H1 (cell line): Measurements from ENCODE around the gene MYO7B. TPM values are rescaled to one million over a fixed set of nuclear protein-coding genes. Genes with fewer than 3 reads are reported as not detected.

Experiments
- CTCF ChIA-PET: fragments of 300-600 bp; sonication (Branson Sonifier 250); formaldehyde crosslinking; loops from one replicate; lab custom pipeline; 2021; ENCODE audit not compliant: partially characterized antibody; lab: Charles Lee
- POLR2A ChIA-PET: fragments of 300-600 bp; sonication (Branson Sonifier 250); formaldehyde crosslinking; loops from one replicate; lab custom pipeline; 2021; ENCODE audit warnings: inconsistent platforms; ENCODE audit not compliant: partially characterized antibody; lab: Charles Lee
- DNase-seq, 2 experiments: peaks; one replicate each; pipeline versions ENCODE4 v3.0.0 to v3.0.0-alpha.2; 2010 to 2022; ENCODE audit warnings: low spot score in 2 of 2, low read depth in 1 of 2, mixed read lengths in 1 of 2
- FAIRE-seq: peaks from 2 replicates; lab custom pipeline; 2011; peaks lifted over from hg19 to GRCh38; lab: Jason Lieb, UNC
- H2AFZ ChIP-seq: 2 replicates; pipeline ENCODE4 v1.8.1; 2012; ENCODE audit warnings: low read length, inconsistent platforms
- H2AK5ac ChIP-seq: 2 replicates; pipeline ENCODE4 v1.6.1; 2013; ENCODE audit warnings: low read depth, low read length
- H2BK120ac ChIP-seq: replicated peaks from 2 replicates; pipeline ENCODE3; 2013; ENCODE audit warnings: low read depth, low read length, inconsistent platforms
- H2BK12ac ChIP-seq: 2 replicates; pipeline ENCODE4 v1.6.1; 2013; ENCODE audit warnings: low read depth, low read length
- H2BK15ac ChIP-seq: 2 replicates; pipeline ENCODE4 v1.6.1; 2013; ENCODE audit warnings: low read length
- H2BK20ac ChIP-seq: 2 replicates; pipeline ENCODE4 v1.6.1; 2013; ENCODE audit warnings: low read length
- H2BK5ac ChIP-seq: 2 replicates; pipeline ENCODE4 v1.6.1; 2013; ENCODE audit warnings: low read depth, low read length
- H3K14ac ChIP-seq: 2 replicates; pipeline ENCODE4 v1.6.1; 2013; ENCODE audit warnings: inconsistent platforms; ENCODE audit not compliant: insufficient read length
- H3K18ac ChIP-seq: 2 replicates; pipeline ENCODE4 v1.6.1; 2013; ENCODE audit warnings: low read length; ENCODE audit errors: extremely low read depth
- H3K23ac ChIP-seq: 2 replicates; pipeline ENCODE4 v1.6.1; 2013; ENCODE audit warnings: inconsistent platforms; ENCODE audit not compliant: insufficient read length
- H3K23me2 ChIP-seq: 2 replicates; pipeline ENCODE4 v1.6.1; 2013; ENCODE audit warnings: low read depth, low read length
- H3K27ac ChIP-seq: 2 replicates; pipeline ENCODE4 v1.6.1; 2011; ENCODE audit warnings: low read depth, low read length, inconsistent platforms
- H3K27me3 ChIP-seq, 4 experiments: replicated peaks in 1 of 4; 1 replicate in 1 of 4; 2 replicates in 3 of 4; pipeline versions ENCODE4 v1.6.1 to v1.8.1; 2011 to 2013; ENCODE audit warnings: low read length in 3 of 4, mild to moderate bottlenecking in 3 of 4, inconsistent platforms in 2 of 4, mixed read lengths in 2 of 4, moderate library complexity in 1 of 4; ENCODE audit not compliant: control insufficient read depth in 3 of 4, insufficient read depth in 3 of 4; ENCODE audit errors: extremely low read depth in 1 of 4
- H3K36me3 ChIP-seq, 4 experiments: 2 replicates each; pipeline versions ENCODE4 v1.6.1 to v1.8.1; 2011 to 2013; ENCODE audit warnings: mild to moderate bottlenecking in 4 of 4, low read length in 3 of 4, moderate library complexity in 2 of 4, control low read depth in 1 of 4, inconsistent platforms in 1 of 4; ENCODE audit not compliant: insufficient read depth in 4 of 4, control insufficient read depth in 2 of 4
- H3K4ac ChIP-seq: replicated peaks from 2 replicates; pipeline ENCODE3; 2013; ENCODE audit warnings: low read length, low read depth, mixed read lengths, inconsistent platforms; ENCODE audit not compliant: insufficient read length
- H3K4me1 ChIP-seq, 4 experiments: replicated peaks in 1 of 4; 1 replicate in 1 of 4; 2 replicates in 3 of 4; pipeline versions ENCODE4 v1.6.1 to v1.8.1; 2011 to 2013; ENCODE audit warnings: low read length in 3 of 4, inconsistent platforms in 2 of 4, mixed read lengths in 1 of 4; ENCODE audit not compliant: insufficient read depth in 4 of 4, control insufficient read depth in 3 of 4
- H3K4me2 ChIP-seq, 2 experiments: 2 replicates each; pipeline versions ENCODE4 v1.6.1 to v1.8.1; 2011 to 2013; ENCODE audit warnings: low read depth in 2 of 2, low read length in 2 of 2, control low read depth in 1 of 2, inconsistent platforms in 1 of 2, mild to moderate bottlenecking in 1 of 2; ENCODE audit not compliant: insufficient read depth in 1 of 2
- H3K4me3 ChIP-seq, 4 experiments: fragments of 200-600, 300-600 bp in 1 of 4; sonication (generic), shearing (Covaris generic), sonication (Bioruptor Twin) in 1 of 4; 2 replicates each; pipeline versions ENCODE4 v1.5.1 to v1.8.1; 2011 to 2016; ENCODE audit warnings: low read length in 4 of 4, low read depth in 3 of 4, control low read depth in 2 of 4, inconsistent platforms in 2 of 4, mild to moderate bottlenecking in 2 of 4, mixed read lengths in 1 of 4, moderate library complexity in 1 of 4; ENCODE audit not compliant: insufficient read depth in 2 of 4; ENCODE audit errors: extremely low read depth in 1 of 4
- H3K56ac ChIP-seq: replicated peaks from 2 replicates; pipeline ENCODE3; 2013; ENCODE audit warnings: low read depth, mild to moderate bottlenecking, mixed read lengths, low read length, inconsistent platforms; ENCODE audit not compliant: insufficient read length
- H3K79me1 ChIP-seq: 2 replicates; pipeline ENCODE4 v1.6.1; 2013; ENCODE audit warnings: low read depth, low read length, control low read depth
- H3K79me2 ChIP-seq, 2 experiments: 2 replicates each; pipeline versions ENCODE4 v1.6.1 to v1.8.1; 2012 to 2013; ENCODE audit warnings: low read length in 2 of 2, mild to moderate bottlenecking in 2 of 2, inconsistent platforms in 1 of 2; ENCODE audit not compliant: insufficient read depth in 2 of 2, control insufficient read depth in 1 of 2
- H3K9ac ChIP-seq, 4 experiments: replicated peaks in 1 of 4; 1 replicate in 1 of 4; 2 replicates in 3 of 4; pipeline versions ENCODE4 v1.6.1 to v1.8.1; 2011 to 2013; ENCODE audit warnings: low read depth in 3 of 4, low read length in 3 of 4, control low read depth in 2 of 4, mild to moderate bottlenecking in 2 of 4, moderate library complexity in 2 of 4, inconsistent platforms in 1 of 4; ENCODE audit errors: extremely low read depth in 1 of 4
- H3K9me3 ChIP-seq, 2 experiments: 2 replicates each; pipeline versions ENCODE4 v1.6.1 to v1.8.1; 2012 to 2013; ENCODE audit warnings: mild to moderate bottlenecking in 2 of 2, moderate library complexity in 2 of 2, control low read depth in 1 of 2, inconsistent platforms in 1 of 2, low read depth in 1 of 2, low read length in 1 of 2, mixed read lengths in 1 of 2; ENCODE audit not compliant: insufficient read depth in 2 of 2
- H4K20me1 ChIP-seq, 2 experiments: replicated peaks in 1 of 2; 2 replicates each; pipeline versions ENCODE3 to v1.8.1; 2011 to 2013; ENCODE audit warnings: inconsistent platforms in 2 of 2, low read length in 2 of 2, mild to moderate bottlenecking in 1 of 2; ENCODE audit not compliant: insufficient read depth in 2 of 2, control insufficient read depth in 1 of 2
- H4K5ac ChIP-seq: 2 replicates; pipeline ENCODE4 v1.6.1; 2013; ENCODE audit warnings: low read length, low read depth, mixed read lengths, inconsistent platforms; ENCODE audit not compliant: insufficient read length
- H4K8ac ChIP-seq: 2 replicates; pipeline ENCODE4 v1.8.0; 2013; ENCODE audit warnings: mild to moderate bottlenecking, moderate library complexity, low read length, inconsistent platforms; ENCODE audit not compliant: insufficient read depth; ENCODE audit errors: extremely low read depth
- H4K91ac ChIP-seq: replicated peaks from 2 replicates; pipeline ENCODE3; 2013; ENCODE audit warnings: low read length, mixed read lengths, inconsistent platforms; ENCODE audit not compliant: insufficient read length
- BRCA1 ChIP-seq: IDR thresholded peaks from 2 replicates; pipeline ENCODE4 v1.6.1; 2012; ENCODE audit warnings: low read depth, low read length, improper control_type of control experiment
- EGR1 ChIP-seq: IDR thresholded peaks from 2 replicates; pipeline ENCODE4 v1.6.1; 2011; ENCODE audit warnings: low read depth, low read length, borderline replicate concordance
- GABPA ChIP-seq: IDR thresholded peaks from 2 replicates; pipeline ENCODE4 v1.6.1; 2011; ENCODE audit warnings: mild to moderate bottlenecking, low read length, moderate library complexity, borderline replicate concordance; ENCODE audit not compliant: insufficient read depth
- HDAC2 ChIP-seq, 2 experiments: fragments of 300-600 bp in 1 of 2; sonication (generic) in 1 of 2; IDR thresholded peaks; 2 replicates each; pipeline ENCODE4 v1.6.1; 2011 to 2012; ENCODE audit warnings: low read depth in 2 of 2, low read length in 2 of 2, mild to moderate bottlenecking in 2 of 2, moderate library complexity in 2 of 2, borderline replicate concordance in 1 of 2, inconsistent platforms in 1 of 2
- POU5F1 ChIP-seq: IDR thresholded peaks from 2 replicates; pipeline ENCODE4 v1.6.1; 2011; ENCODE audit warnings: low read depth, mild to moderate bottlenecking, low read length, moderate library complexity
- SP2 ChIP-seq: IDR thresholded peaks from 2 replicates; pipeline ENCODE4 v1.6.1; 2012; ENCODE audit warnings: mild to moderate bottlenecking, low read length, inconsistent platforms
- SUZ12 ChIP-seq: fragments of 200-600 bp; sonication (generic); IDR thresholded peaks from 2 replicates; pipeline ENCODE4 v1.6.1; 2012; ENCODE audit warnings: mild to moderate bottlenecking, inconsistent platforms, low read length, moderate library complexity, mixed read lengths
- WGBS, 2 experiments: shearing (Covaris generic) in 1 of 2; methylation state at CpG; one replicate each; pipeline versions ENCODE4 v1.1.6 to v1.1.7; 2013 to 2015; ENCODE audit warnings: low lambda C conversion rate in 2 of 2, mixed read lengths in 2 of 2, inconsistent platforms in 1 of 2, low coverage in 1 of 2, missing lambda C conversion rate in 1 of 2; ENCODE audit not compliant: insufficient replicate concordance in 2 of 2, insufficient coverage in 1 of 2, insufficient read length in 1 of 2; ENCODE audit errors: extremely low coverage in 1 of 2, missing lambda C conversion rate in 1 of 2; 5-methylcytosine and 5-hydroxymethylcytosine counted together
- polyA plus RNA-seq, 7 experiments: library from polyadenylated mRNA; depleted of rRNA in 3 of 7; stranded (reverse) in 5 of 7; unstranded in 2 of 7; fragments of >200 nt in 5 of 7; fragments of 200-250 nt in 2 of 7; gene quantifications; 1 replicate in 5 of 7; 2 replicates in 1 of 7; 4 replicates in 1 of 7; pipeline versions ENCODE4 v1.2.1 to v1.2.3, GENCODE V29; 2011 to 2013; ENCODE audit warnings: missing spikeins in 2 of 7, mixed read lengths in 2 of 7
- total RNA-seq: library from RNA; stranded (reverse); fragmentation: NEBNext Ultra II Directional; extraction: Animal tissue kit (Norgen Biotek cat#: 25700); gene quantifications from 2 replicates; pipeline ENCODE4 v1.2.1, GENCODE V29; 2021

The MYO7B gene
- total and polyA plus RNA-seq, 2 of the 8 experiments (the other 6 are each of a cell fraction or from before 2014, with no cell fraction given): not detected

- H2BK5ac ChIP-seq: no peak overlapping the region
- H3K79me1 ChIP-seq: no peaks in the 10 kb centered on the region
- H3K4ac ChIP-seq: no peak overlapping the region
- no peak overlapping the region for H2AK5ac ChIP-seq
- TF ChIP-seq POU5F1: no peak
- TF ChIP-seq BRCA1: no peak
- no peak for TF ChIP-seq SP2
- TF ChIP-seq EGR1: no peak
- TF ChIP-seq SUZ12: no peak
- no peak for TF ChIP-seq HDAC2 (IDR thresholded peaks at IDR 0.05; ENCODE audit: borderline replicate concordance in 1 of 2, low read depth in 2 of 2, low read length in 2 of 2)
- TF ChIP-seq GABPA: no peak
- no peak overlapping the region for H4K5ac ChIP-seq
- H3K18ac ChIP-seq: no peak overlapping the region
- no peak overlapping the region for H3K56ac ChIP-seq
- no peak for FAIRE-seq
- H3K23ac ChIP-seq: no peak overlapping the region
- no peak overlapping the region for H3K4me3 ChIP-seq
- H3K9ac ChIP-seq: no peak overlapping the region
- H2BK20ac ChIP-seq: no peak overlapping the region
- no peak overlapping the region for H2BK15ac ChIP-seq
- H3K23me2 ChIP-seq: peaks cover under 1% of the 10 kb centered on the region; the same call in 1 of the 2 replicates
- no peak overlapping the region for H2BK12ac ChIP-seq
- peaks cover 0 to 8% (median 2%) of the 10 kb centered on the region in 4 experiments; a peak in 4 of 7 replicates for H3K4me1 ChIP-seq
- no peak overlapping the region for H3K4me2 ChIP-seq
- H2AFZ ChIP-seq: no peak overlapping the region
- H3K27me3 ChIP-seq: peaks cover 3 to 28% (median 18%) of the 10 kb centered on the region in 4 experiments
- H4K91ac ChIP-seq: no peak overlapping the region
- CTCF ChIA-PET: interaction anchor here (0.7 to 6.0 kb wide), 4 partner anchors 15 to 39 kb away, joined by 5 to 40 read pairs (median 5); no protein-coding TSS in a partner anchor
- H2BK120ac ChIP-seq: no peak overlapping the region
- no peak for DNase-seq
- H3K14ac ChIP-seq: no peak overlapping the region
- POLR2A ChIA-PET: no interaction called here
- H4K8ac ChIP-seq: no peak overlapping the region; the same call in 1 of the 2 replicates
- H3K79me2 ChIP-seq: no peaks in the 10 kb centered on the region
- H4K20me1 ChIP-seq: no peaks in the 10 kb centered on the region
- no peak overlapping the region for H3K27ac ChIP-seq
- H3K9me3 ChIP-seq: no peaks in the 10 kb centered on the region
- 81% methylated on average over 15 of the region's 15 CpGs; no CpG with 5 or more reads in 1 of the 2 experiments for WGBS, 2 experiments
- no peaks in the 10 kb centered on the region for H3K36me3 ChIP-seq
These were observed 144.3 kb downstream of the MYO7B start for GRCh38 chr2:127679680-127680361.
